ENCODE measurements around the gene LPCAT3.

Gene LPCAT3

GRCh38 chr12:6954316-6955107, 63.8 kb downstream of the LPCAT3 start:
- in situ Hi-C loops (cut with MboI; ENCODE audit: low sequenced_read_pairs), result no loop called here

DNA sequence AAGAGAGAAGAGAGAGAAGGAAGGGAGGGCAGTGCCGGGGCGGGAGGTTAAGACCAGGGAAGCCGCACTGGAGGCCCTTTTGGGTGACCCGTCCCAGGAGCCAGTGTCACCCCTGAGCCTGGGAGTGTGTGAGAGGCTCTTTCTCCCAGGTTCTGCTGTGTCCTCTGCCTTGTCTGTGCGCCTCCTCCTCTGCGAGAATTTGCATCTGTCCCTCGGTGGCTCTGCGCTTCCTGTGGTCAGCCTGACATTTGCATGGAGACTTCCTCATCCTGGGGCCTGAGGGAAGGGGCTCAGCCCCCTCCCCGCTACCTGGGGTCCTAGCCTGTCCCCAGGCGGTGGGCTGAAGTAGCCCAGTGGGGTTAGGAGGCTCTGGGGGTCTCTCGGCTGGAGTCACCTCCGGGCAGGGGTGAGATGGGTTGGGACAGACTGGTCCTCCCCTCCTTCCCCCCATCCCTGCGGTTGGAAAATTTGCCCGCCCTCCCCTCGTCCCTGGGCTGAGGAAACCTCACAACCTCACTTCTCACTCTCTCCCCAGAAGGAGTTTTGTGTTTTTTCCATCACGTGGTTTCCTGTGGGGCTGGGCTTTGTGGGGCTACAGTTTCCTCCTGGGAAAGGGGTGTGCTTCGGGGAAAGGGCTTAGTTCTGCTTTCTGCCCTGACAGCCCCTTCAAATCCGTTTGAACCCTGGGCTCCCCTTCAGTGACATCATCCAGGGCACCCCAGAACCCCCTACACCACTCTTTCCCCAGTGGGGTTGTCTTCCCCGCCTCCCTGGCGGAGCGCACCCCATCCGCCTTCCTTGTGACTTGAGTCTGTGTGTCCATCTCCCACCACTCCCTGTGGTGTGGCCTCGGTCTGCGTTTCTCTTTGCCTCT, 64.6 kb downstream of the LPCAT3 start:
- in situ Hi-C loops (cut with MboI; ENCODE audit: low sequenced_read_pairs), result no loop called here

DNA sequence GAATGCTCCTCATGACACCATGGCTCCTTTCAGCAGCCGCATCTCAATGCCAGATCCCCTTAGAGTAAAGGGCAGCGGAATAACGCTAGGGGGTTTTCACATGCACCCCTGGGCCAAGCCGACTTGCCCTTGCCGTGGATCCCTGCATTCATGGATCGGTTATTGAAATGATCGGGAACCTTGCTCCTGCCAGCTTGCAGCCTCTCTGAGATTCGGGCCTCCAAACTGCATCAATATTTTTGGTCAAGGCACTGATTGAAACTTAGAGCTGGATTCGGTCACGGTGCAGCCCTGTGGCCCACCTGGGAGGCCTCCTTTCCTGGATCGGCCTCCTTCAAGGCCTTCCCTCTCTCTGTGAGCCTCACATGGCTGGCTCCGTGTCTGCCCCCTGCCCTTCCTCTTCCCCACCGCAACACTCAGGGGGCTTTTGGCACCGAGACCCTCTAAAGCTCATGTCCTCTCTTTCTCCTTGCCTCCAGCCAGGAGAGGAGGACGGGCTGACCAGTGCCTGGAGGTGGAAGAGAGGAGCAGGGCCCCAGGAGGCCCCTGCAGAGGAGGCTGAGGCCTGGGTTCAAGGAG, 65.3 kb downstream of the LPCAT3 start:
- in situ Hi-C loops (cut with MboI; ENCODE audit: low sequenced_read_pairs), result no loop called here

DNA sequence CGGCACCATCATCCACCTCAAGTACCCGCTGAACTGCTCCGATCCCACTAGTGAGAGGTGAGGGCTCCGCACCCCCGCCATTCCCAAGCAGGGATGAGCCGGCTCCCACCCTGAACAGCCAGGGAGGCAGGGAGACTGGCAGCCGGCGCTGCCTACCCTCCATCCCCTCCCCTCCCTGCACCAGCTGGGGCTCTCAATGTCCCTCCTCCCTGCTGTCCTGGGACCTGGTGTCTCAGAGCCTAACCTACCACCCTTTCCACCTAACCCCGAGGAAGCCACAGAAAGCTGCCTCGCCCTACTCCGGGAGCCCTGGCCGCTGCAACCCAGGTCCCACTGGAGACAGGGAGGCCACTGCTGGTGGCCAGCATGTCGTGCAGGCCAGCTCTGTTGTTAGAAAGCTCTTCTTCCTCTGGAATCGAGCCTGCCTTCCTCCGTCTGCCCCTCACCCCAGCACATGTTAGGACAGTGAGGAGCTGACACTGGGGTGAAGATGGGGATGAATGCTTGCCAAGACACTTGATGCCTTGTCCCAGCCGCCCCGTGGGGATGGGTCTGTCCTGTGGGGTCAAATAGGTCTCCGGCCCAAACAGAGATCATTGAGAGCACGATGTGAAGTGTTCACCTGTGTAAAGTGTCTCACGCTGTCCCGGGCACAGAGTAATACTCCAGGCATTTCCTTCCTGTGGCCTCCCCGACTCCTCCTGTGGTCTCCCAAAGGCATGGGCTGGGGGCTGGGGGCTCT, 66.0 kb downstream of the LPCAT3 start:
- in situ Hi-C loops (cut with MboI; ENCODE audit: low sequenced_read_pairs), result no loop called here

DNA sequence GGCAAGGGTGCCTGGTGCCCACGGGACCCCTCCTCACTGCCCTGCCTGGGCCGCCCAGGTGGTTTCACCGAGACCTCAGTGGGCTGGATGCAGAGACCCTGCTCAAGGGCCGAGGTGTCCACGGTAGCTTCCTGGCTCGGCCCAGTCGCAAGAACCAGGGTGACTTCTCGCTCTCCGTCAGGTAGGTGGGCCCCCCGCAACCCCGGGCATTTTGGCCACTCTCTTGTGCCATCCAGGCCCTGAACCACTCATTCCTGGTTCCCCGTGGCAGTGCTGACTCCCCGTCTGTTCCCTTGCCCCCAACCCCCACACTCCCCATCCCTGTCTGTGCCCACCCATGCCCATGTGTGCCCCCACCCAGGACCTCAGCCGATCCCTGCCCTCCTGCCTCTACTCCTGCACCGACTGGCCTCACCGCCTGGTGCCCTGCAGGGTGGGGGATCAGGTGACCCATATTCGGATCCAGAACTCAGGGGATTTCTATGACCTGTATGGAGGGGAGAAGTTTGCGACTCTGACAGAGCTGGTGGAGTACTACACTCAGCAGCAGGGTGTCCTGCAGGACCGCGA, 66.6 kb downstream of the LPCAT3 start:
- in situ Hi-C loops (cut with MboI; ENCODE audit: low sequenced_read_pairs), result no loop called here

DNA sequence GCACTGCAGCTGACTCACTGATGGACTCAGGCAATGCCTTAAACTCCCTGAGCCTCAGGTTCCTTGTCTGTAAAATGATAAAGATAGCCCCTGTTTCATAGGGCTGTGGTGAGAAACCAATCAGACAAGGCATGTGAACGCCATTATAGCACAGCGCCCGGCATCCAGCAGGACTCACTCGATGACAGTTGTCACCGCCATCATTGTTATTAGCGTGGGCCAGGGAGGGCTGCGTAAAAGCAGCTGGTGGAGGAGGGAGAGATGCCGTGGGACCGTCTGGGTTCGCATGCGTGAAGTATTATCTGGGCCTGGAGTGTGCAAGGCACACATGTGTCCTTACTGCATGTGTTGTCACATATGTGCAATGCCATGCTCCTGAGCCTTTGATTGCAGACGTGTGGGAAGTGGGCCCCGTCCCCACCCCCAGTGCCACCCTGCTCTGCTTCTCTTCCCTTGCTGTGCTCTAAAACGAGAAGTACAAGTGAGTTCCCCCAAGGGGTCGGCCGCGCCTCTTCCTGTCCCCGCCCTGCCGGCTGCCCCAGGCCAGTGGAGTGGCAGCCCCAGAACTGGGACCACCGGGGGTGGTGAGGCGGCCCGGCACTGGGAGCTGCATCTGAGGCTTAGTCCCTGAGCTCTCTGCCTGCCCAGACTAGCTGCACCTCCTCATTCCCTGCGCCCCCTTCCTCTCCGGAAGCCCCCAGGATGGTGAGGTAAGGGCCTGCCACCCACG, 67.3 kb downstream of the LPCAT3 start, which contains the start of gene PTPN6:
TSS of gene PTPN6 (plus strand) at position 546 of the 730 bp plus-strand sequence. CDS start at position 703, 157 bp downstream.
- in situ Hi-C loops (cut with MboI; ENCODE audit: low sequenced_read_pairs), result no loop called here

DNA sequence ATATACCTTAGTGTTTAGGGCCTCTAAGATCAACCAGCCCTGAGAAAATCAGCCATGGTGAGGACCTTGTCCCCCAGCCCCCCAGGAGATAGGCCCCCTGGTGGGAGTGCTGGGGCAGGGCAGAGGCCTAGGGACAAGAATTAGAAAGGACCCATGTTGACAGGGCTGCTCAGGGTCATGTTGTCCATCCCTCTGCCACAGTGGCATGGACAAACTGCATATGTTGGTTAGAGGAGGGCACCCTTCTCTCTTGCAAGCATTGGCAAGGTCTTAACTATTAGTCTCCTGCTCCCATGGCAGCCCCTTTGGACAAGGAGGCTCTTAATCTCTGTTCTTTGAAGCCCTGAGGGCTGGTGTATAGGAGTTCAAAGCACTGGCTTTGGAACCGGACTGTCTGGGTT, 67.9 kb downstream of the LPCAT3 start:
- in situ Hi-C loops (cut with MboI; ENCODE audit: low sequenced_read_pairs), result no loop called here

GRCh38 chr12:6948873-6949594, 69.2 kb downstream of the LPCAT3 start:
- in situ Hi-C loops (cut with MboI; ENCODE audit: low sequenced_read_pairs), result no loop called here

DNA sequence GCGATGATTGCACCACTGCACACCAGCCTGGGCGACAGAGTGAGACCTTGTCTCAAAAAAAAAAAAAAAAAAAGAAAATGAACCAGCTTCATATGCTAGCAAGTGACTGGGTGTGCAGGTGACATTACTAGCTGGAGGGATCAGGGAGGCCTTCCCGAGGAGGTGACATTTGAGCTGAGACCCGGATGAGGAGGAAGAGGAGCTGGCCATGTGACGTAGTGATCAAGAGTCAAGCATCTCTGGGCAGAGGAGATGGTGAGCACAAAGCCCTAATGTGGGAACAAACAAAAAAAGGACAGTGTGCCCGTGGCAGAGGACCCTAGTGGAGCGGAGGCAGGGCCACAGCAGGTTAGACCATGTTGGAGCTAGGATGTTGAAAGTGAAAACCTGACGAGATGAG, 70.7 kb downstream of the LPCAT3 start:
- in situ Hi-C loops (cut with MboI; ENCODE audit: low sequenced_read_pairs), result no loop called here

DNA sequence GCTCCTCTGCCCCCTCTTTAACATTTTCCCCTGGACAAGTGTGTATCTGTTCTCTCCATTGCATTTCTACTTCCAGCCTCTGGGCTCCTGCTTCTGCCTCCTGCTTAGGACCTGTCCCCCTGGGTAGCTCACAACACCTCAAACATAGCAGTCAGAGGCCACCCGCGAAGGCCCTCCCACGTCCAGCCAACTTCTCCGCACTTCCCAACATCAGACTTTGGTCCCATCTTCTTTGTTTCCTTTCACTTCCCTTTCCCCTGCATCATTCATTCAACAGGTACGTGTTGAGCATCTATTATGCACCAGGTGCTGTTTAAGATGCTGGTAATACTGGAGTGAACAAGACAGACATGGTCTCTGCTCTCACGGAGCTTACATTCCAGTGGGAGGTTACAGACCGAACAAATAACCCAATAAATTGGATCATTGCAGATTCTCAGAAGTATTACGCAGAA, 71.3 kb downstream of the LPCAT3 start:
- in situ Hi-C loops (cut with MboI; ENCODE audit: low sequenced_read_pairs), result no loop called here

- in situ Hi-C loops (cut with MboI; ENCODE audit: low sequenced_read_pairs), result no loop called here
Observed at GRCh38 chr12:6946033-6946919, 72.0 kb downstream of the LPCAT3 start.

DNA sequence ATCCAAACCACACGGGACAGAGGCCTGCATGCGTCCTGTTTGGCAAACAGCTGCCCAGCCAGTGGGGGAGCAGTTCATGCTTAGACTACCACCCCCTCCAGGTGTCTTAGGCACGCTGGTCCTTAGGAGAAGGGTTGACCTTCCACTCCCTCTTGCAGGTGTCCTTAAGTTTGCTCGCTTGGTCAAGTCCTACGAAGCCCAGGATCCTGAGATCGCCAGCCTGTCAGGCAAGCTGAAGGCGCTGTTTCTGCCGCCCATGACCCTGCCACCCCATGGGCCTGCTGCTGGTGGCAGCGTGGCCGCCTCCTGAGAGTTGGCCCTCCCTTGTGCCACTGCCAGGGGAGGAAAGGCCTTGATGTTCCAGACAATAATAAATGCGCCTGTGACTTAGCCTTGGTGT, 72.7 kb downstream of the LPCAT3 start:
- in situ Hi-C loops (cut with MboI; ENCODE audit: low sequenced_read_pairs), result no loop called here

DNA sequence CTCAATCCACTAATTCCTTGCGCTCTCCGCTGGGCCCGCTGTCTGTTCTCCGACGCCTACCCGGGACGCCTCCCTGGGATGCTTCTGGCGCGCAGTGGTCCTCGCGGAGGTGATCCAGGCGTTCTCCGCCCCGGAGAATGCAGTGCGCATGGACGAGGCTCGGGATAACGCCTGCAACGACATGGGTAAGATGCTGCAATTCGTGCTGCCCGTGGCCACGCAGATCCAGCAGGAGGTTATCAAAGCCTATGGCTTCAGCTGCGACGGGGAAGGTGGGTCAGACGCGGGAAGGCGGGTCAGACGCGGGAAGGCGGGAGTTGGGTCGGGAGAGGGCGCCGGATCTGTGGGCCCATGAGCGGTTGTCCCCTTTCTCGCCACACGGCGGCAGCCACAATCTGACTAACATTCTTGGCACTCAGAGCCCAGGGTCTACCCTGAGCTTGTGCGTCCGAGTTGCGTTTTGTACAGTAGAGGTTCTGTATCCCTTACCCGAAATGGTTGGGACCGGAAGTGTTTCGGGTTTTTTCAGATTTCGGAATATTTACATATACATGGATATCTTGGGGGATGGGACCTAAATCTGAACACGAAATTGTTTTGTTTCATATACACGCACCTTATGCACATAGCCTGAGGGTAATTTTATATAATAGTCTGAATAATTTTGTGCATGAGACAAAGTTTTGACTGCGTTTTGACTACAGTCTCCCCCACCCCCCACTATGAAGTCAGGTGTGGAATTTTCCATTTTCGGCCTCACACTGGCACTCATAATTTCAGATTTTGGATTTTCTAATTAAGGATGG, 73.7 kb downstream of the LPCAT3 start:
- in situ Hi-C loops (cut with MboI; ENCODE audit: low sequenced_read_pairs), result no loop called here

- in situ Hi-C loops (cut with MboI; ENCODE audit: low sequenced_read_pairs), result no loop called here
Observed at GRCh38 chr12:6943722-6944380, 74.4 kb downstream of the LPCAT3 start, which contains the start of the genes C12orf57 and RNU7-1. C12orf57 (plus strand) TSS chr12:6944022; CDS start chr12:6944122, 100 bp downstream. RNU7-1 (plus strand) TSS chr12:6943816.

GRCh38 chr12:6943389-6943721, 74.9 kb downstream of the LPCAT3 start:
- in situ Hi-C loops (cut with MboI; ENCODE audit: low sequenced_read_pairs), result no loop called here

GRCh38 chr12:6942331-6942665, 76.0 kb downstream of the LPCAT3 start:
- in situ Hi-C loops (cut with MboI; ENCODE audit: low sequenced_read_pairs), result no loop called here

GRCh38 chr12:6941782-6942181, 76.5 kb downstream of the LPCAT3 start:
- in situ Hi-C loops (cut with MboI; ENCODE audit: low sequenced_read_pairs), result no loop called here
